Kidney (tissue), 14 donors: ENCODE results near the gene OR10T2. TPM values are rescaled to one million over a fixed set of nuclear protein-coding genes. Genes with fewer than 3 reads are reported as not detected.
"Not testable (repeated sequence)": the region's sequence is repeated elsewhere in the genome, so short reads cannot be mapped to it uniquely, and the experiment has no call there.

Experiments used
- DNase-seq, 5 donors: peaks; one replicate each; pipeline ENCODE4 v3.0.0-alpha.2; 2013 to 2020
- FAIRE-seq: peaks from 2 replicates; lab custom pipeline; 2012; peaks lifted over from hg19 to GRCh38; lab: Jason Lieb, UNC
- H3K27ac ChIP-seq, 2 donors: one replicate each; pipeline ENCODE4 v1.7.0; 2013; ENCODE audit warnings: low read depth in 2 of 2, low read length in 2 of 2, inconsistent platforms in 1 of 2
- H3K27me3 ChIP-seq: one replicate; pipeline ENCODE4 v1.7.1; 2013; ENCODE audit warnings: low read length, inconsistent platforms; ENCODE audit not compliant: control insufficient read depth, insufficient read depth
- H3K36me3 ChIP-seq, 3 donors: one replicate each; pipeline versions ENCODE4 v1.7.0 to v1.7.1; 2013; ENCODE audit warnings: low read length in 3 of 3, control low read depth in 1 of 3, inconsistent platforms in 1 of 3; ENCODE audit not compliant: insufficient read depth in 3 of 3, control insufficient read depth in 2 of 3
- H3K4me1 ChIP-seq, 3 donors: one replicate each; pipeline versions ENCODE4 v1.7.0 to v1.7.1; 2013; ENCODE audit warnings: low read length in 3 of 3, inconsistent platforms in 1 of 3, low read depth in 1 of 3; ENCODE audit not compliant: control insufficient read depth in 2 of 3, insufficient read depth in 2 of 3
- H3K4me3 ChIP-seq, 3 donors: one replicate each; pipeline versions ENCODE4 v1.7.0 to v1.8.1; 2013; ENCODE audit warnings: low read length in 3 of 3, control low read depth in 1 of 3, inconsistent platforms in 1 of 3
- H3K9ac ChIP-seq, 3 donors: one replicate each; pipeline versions ENCODE4 v1.7.0 to v1.7.1; 2013; ENCODE audit warnings: low read length in 3 of 3, control low read depth in 1 of 3, inconsistent platforms in 1 of 3
- H3K9me3 ChIP-seq, 3 donors: one replicate each; pipeline versions ENCODE4 v1.7.0 to v1.7.1; 2013; ENCODE audit warnings: low read length in 3 of 3, control low read depth in 1 of 3, inconsistent platforms in 1 of 3; ENCODE audit not compliant: control insufficient read depth in 2 of 3, insufficient read depth in 1 of 3
- CTCF ChIP-seq: IDR thresholded peaks from 3 replicates; pipeline ENCODE4 v1.5.1; 2012; ENCODE audit warnings: mild to moderate bottlenecking, moderate library complexity, borderline replicate concordance; ENCODE audit not compliant: insufficient read depth; ENCODE audit errors: extremely low read depth
- intact Hi-C: fragments of 100-400 bp; cut with DNase I; formaldehyde crosslinking; loops from one replicate; pipeline ENCODE4 v1.11.1; 2022
- polyA plus RNA-seq: library from polyadenylated mRNA; stranded (reverse); fragments of 350-450 nt; fragmentation: Illumina TruSeq; extraction: RNeasy Lipid Tissue Mini Kit (QIAGEN cat#74804); gene quantifications from one replicate; pipeline ENCODE4 v1.2.3, GENCODE V29; 2014; ENCODE audit warnings: low read depth, low replicate concordance; ENCODE audit not compliant: insufficient read depth
- total RNA-seq: library from RNA; stranded (reverse); fragmentation: NEBNext Ultra II Directional; extraction: Animal tissue kit (Norgen Biotek cat#: 25700); gene quantifications from one replicate; pipeline ENCODE4 v1.2.1, GENCODE V29; 2021
- donor health status: control.
- donor health status: control.
- donor health status: control.
- donor health status: control.
- donor health status: control.
- donor health status: DM: yes; HTN: yes; CAD: no.
- donor health status: Normal renal cell carcinoma (clear cell type).

Gene OR10T2
- total and polyA plus RNA-seq, 2 donors from 2014 or later, result not detected

DNA sequence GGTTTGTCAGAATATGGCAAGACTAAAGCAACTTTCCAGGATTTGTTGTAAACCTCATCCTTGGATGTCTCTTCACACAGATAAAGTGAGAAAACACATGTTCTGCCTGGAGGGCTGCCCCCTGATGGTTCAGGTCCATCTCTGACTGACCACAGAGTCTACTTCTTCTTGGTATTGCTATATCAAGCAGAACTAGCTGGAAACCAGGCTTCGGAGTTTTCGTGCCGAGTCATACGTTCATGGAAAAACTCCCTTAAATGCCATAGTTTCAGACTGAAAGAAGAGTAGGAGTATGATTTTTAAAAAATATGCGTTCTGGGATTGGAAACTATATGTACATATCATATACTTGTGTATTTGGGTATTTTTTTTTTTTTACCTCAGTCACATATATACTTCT lies 5.8 kb downstream of the OR10T2 start:
- no peaks in the 10 kb centered on the region for H3K4me1 ChIP-seq
- intact Hi-C loops, result no loop called here

GRCh38 chr1:158391099-158391498 lies 8.2 kb downstream of the OR10T2 start:
- Histone ChIP-seq H3K9me3 (no peaks in the 10 kb centered on the region), H3K27ac (no peak overlapping the region), H3K9ac (no peak overlapping the region), H3K4me3 (no peak overlapping the region), H3K36me3 (no peaks in the 10 kb centered on the region), H3K4me1 (no peaks in the 10 kb centered on the region), H3K27me3 (no peaks in the 10 kb centered on the region)
- FAIRE-seq (no peak), DNase-seq (no peak)
- no peak for TF ChIP-seq CTCF
- intact Hi-C loops, result no loop called here

More for the DNA sequence above, 5.8 kb downstream of the OR10T2 start:
- Histone ChIP-seq H3K4me3 (no peak overlapping the region), H3K27ac (no peak overlapping the region), H3K36me3 (no peaks in the 10 kb centered on the region), H3K9ac (no peak overlapping the region), H3K27me3 (no peaks in the 10 kb centered on the region), H3K9me3 (no peaks in the 10 kb centered on the region)
- no peak for FAIRE-seq
- no peak for TF ChIP-seq CTCF
- DNase-seq, result no peak

DNA sequence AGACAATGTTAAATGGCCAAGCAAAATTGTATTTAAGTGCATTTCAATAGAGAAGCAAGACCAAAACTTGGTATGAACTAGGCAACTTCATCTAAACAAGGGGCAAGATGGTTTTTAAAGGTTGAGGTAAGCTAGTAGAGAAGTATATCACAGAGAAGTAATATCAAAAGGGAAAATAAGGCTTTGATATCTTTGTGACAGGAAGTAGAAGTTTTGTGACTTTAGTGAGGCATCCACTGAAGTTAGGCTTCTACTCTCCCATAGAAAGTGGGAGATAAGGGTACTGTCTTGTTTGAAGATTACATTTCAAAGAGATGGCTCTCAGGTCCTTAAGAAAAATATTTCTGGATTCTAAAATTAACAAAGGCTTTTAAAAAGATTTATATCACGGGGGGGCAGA lies 8.9 kb downstream of the OR10T2 start:
- H3K27ac ChIP-seq, result no peak overlapping the region
- H3K4me1 ChIP-seq, result no peaks in the 10 kb centered on the region
- no peaks in the 10 kb centered on the region for H3K36me3 ChIP-seq
- H3K9me3 ChIP-seq, result no peaks in the 10 kb centered on the region
- no peaks in the 10 kb centered on the region for H3K27me3 ChIP-seq
- DNase-seq (no peak), FAIRE-seq (no peak)
- no peak overlapping the region for H3K9ac ChIP-seq
- intact Hi-C loops, result no loop called here
- no peak for TF ChIP-seq CTCF
- H3K4me3 ChIP-seq, result no peak overlapping the region

DNA sequence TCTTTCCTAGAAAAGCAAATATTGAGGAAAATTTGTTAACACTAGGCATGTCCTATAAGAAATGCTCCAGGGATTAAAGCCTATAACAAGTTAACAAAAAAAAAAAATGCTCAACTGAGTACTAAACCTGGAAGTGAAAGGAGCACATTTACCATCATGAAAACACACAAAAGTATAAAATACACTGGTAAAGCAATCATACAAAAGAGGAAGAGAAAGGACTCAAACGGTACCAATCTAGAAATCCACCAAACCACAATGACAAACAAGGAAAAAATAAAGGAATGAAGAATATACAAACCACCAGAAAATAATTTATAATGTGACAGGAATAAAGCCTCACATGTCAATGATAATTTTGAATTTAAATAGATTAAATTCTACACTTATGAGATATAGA lies 24.4 kb downstream of the OR10T2 start:
- no peak for TF ChIP-seq CTCF
- intact Hi-C loops, result no loop called here
- Histone ChIP-seq H3K4me3 (no peak overlapping the region), H3K27ac (no peak overlapping the region), H3K9ac (no peak overlapping the region), H3K4me1 (no peaks in the 10 kb centered on the region), H3K36me3 (no peaks in the 10 kb centered on the region), H3K9me3 (no peaks in the 10 kb centered on the region), H3K27me3 (no peaks in the 10 kb centered on the region)
- DNase-seq (no peak), FAIRE-seq (no peak)

DNA sequence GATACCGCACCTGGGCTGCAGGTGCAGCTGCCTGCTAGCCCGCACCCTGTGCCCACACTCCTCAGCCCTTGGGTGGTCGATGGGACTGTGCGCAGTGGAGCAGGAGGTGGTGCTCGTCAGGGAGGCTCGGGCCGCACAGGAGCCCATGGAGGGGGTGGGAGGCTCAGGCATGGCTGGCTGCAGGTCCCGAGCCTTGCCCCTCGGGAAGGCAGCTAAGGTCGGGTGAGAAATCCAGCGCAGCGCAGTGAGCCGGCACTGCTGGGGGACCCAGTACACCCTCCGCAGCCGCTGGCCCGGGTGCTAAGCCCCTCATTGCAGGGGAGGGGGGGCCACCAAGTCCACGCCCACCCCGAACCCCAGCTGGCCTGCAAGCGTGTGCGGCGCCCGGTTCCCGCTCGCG lies 25.2 kb downstream of the OR10T2 start:
- FAIRE-seq, result not testable (repeated sequence)

More for the DNA sequence above, 25.2 kb downstream of the OR10T2 start:
- intact Hi-C loops, H3K4me1 ChIP-seq, H3K27me3 ChIP-seq, H3K9ac ChIP-seq, H3K4me3 ChIP-seq, DNase-seq, H3K9me3 ChIP-seq, H3K36me3 ChIP-seq, H3K27ac ChIP-seq: not testable (repeated sequence)
